NCI-H1436 (cell line): ENCODE results near the gene CTNND2.
"Not testable (repeated sequence)": the region's sequence is repeated elsewhere in the genome, so short reads cannot be mapped to it uniquely, and the experiment has no call there.

Source experiments
- DNase-seq: peaks from one replicate; lab custom pipeline; 2025; lab: John Stamatoyannopoulos, UW

The CTNND2 gene

DNA sequence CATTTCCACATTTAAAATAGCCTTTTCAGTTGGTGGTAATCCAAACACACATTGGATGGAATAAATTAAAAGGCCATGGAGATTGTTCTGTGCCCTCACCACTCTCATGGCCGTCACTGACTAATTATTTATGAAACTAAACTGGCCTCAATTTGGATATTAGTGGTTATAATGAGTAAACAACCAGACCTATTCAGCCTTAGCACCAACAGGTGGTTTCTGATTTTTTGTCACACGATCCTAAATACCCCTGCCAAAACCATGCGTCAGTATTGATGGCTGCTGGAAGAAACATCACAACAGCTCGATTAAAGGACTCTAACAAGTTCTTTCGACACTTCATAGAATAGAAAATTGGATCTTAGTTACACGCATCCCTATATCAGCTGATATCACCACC, 867.2 kb downstream of the CTNND2 start:
- no peak for DNase-seq

- DNase-seq = no peak
These were observed 873.6 kb downstream of the CTNND2 start for GRCh38 chr5:11030671-11031070.

DNA sequence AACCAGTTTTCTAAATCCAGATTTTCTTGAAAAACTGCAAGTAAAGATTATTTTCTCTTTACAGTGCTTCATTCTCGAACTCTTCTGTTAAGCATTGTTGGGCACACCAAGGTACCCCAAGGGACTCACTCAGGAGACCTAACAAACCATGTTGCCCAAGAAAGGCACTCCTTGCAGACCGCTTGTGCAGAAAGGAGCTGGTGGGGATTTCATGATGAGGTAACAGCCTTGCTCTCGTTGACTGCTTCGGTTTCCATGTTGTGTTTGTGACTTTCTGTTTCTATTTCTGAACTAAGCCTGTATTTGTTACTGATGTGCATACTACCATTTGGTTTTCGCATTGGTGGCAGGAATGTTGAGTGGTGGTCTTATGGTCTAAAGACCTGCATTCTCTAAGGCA, 876.6 kb downstream of the CTNND2 start:
- DNase-seq = no peak

GRCh38 chr5:11026543-11026942, 877.7 kb downstream of the CTNND2 start:
- DNase-seq = no peak

DNA sequence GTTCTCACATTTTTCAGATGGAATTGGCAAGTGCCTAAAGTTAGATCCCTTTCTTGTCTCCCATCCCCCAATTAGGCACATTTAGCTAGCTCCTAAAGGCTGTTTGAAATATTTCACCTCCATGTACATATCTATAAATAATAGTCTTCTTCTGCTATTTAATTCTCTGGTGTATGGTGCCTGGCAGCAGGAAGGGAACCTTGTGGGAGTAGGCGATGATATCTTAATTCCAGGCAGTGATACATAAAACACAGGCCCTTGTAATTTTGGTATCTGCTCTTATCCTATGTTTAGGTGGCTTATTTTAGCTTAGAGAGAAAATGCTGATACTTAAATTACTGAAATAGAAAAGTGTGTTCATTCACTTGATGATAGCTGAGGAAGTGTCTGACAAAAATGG, 880.3 kb downstream of the CTNND2 start:
- DNase-seq = no peak

GRCh38 chr5:11013793-11014192, 890.5 kb downstream of the CTNND2 start:
- DNase-seq = no peak

GRCh38 chr5:11012295-11012694, 892.0 kb downstream of the CTNND2 start:
- DNase-seq = no peak

GRCh38 chr5:11010429-11011210, 893.6 kb downstream of the CTNND2 start:
- no peak for DNase-seq

DNA sequence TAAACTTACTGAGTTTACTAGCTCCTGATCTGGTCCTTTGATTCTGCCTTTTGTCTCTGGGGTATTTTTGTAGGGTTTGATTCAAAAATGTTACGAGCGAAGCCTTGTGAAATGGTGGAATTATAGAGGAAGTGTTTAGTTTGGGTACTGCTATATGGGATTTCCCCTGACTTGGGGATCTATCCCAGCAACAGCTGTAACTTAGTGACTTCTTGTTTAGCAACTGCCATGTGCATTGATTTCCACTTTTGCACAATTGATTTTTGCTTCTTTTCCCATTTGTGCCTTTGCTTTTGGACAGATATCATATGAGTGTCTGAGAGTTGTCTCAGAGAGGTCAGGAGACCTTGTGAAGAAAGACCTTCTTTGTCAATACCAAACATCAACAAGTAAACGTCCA, 894.7 kb downstream of the CTNND2 start:
- no peak for DNase-seq

DNA sequence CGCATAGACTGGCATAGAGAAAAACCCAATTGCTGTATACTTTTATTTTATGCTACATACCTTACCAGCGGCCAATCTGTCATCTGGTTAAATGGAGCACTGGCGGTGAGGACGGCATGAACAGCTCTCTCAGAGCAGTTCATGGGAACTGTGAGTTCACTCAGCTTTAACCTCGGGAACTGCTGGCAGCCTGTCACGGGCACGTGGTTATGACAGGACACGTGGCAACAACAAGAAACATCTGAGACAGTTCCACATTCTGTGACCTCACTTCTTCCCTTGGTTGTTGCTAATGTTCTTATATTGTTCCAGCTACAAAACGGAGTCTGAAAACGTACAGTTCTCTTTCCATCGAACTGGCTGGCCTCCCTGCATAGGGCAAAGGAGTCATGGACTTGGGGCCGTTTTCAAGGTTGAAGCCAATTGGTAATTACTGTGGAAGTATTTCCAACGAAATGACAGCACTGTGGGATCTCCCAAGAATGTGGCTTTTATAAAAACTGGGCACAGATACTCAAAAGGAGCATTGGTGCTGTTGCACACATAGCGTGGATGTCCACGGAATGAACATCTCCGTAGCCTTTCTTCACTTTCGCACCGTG, 896.9 kb downstream of the CTNND2 start:
- no peak for DNase-seq

GRCh38 chr5:11004523-11004922, 899.7 kb downstream of the CTNND2 start:
- not testable (repeated sequence) for DNase-seq

DNA sequence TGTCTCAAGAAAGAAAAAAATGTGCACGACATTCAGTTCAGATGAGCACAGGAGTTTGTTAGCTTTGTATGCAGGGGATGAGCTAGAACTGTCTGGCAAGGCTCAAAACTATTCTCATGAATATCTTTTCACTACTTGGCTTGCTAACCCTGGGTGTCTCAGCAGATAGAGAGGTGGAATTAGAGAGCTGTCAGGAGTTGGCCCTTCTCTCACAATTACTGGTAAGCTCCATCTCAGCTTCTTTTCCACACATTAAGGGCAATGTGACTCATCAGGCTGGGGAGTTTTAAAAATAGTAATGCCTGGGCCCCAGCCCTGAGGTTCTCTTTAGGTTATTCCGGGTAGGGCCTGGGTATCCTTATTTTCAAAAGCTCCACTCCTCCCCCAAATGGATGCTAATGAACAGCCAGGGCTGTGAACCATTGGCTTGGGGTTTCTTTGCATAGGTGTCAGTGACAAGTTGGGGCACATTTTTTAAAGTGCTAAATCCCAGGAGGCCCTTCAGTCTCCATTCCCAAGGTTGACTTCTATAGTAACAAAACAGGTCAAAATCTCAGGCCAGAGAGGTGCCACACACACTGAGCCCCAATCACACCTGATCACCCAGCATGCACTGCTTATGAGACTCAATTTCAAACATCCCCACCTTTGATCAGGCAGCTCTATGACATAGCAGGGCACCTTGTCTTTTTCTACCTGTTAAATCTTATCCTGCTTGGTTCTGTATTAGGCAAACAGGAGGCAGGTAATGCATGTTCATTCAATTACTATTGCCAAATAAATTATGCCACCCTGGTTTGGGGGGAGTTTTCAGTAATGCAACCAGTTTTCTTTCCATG, 903.5 kb downstream of the CTNND2 start:
- no peak for DNase-seq

- DNase-seq = no peak
These were observed 904.5 kb downstream of the CTNND2 start for GRCh38 chr5:10999714-11000113.

GRCh38 chr5:10995891-10996290, 908.4 kb downstream of the CTNND2 start:
- no peak for DNase-seq

GRCh38 chr5:10994091-10994986, 909.9 kb downstream of the CTNND2 start:
- no peak for DNase-seq

DNA sequence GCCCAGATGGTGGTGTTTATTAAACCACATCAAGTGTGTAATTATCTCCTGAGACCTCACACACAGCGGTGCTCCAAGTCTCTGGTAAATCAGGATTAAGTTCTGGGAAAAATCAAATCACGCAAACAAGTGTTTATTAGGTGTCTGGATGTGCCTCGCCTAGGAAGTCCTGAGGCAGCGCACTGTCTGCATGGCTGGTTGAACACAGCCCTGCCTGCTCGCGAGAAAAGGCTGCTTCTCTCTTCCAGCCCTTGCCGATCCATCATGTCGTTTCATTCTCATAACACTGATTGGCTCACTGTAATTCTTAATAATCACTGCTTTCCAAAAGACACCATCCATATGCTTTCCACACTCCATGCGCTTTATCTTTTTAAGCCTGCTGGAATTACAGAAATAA, 913.6 kb downstream of the CTNND2 start:
- no peak for DNase-seq

DNA sequence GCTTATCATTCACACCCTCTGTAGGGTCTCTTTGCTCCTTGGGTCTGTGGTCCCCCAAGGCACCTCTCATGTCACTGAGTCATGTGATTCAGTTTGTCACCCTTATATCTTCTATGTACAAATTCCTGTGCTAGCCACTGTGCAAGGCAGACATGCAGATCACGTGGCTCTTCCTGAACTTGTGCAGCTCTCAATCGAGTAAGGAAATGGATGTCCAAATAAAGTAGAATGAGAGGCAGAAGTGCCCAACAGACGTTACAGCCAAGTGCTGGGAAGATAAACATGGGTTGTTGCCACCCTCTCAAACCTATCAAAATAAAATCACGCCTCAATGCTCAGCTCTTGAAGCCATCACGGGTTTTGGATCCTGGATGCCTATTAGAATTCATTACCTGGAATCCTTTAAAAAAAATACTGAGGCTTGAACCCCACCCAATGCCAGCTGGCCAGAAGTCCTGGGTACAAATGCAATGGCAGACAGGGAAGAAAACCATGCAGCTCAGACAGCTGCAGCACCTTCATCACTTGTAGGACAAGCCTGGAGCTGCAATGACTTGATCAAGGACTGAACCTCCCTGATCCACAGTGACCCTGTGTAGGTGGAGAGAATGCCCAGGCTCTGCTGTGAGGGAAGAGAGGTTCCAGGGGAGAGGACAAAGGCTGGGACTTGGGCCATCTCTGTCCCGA, 914.5 kb downstream of the CTNND2 start:
- DNase-seq = no peak

GRCh38 chr5:10988622-10989021, 915.6 kb downstream of the CTNND2 start:
- no peak for DNase-seq

GRCh38 chr5:10987925-10988504, 916.2 kb downstream of the CTNND2 start:
- no peak for DNase-seq

DNA sequence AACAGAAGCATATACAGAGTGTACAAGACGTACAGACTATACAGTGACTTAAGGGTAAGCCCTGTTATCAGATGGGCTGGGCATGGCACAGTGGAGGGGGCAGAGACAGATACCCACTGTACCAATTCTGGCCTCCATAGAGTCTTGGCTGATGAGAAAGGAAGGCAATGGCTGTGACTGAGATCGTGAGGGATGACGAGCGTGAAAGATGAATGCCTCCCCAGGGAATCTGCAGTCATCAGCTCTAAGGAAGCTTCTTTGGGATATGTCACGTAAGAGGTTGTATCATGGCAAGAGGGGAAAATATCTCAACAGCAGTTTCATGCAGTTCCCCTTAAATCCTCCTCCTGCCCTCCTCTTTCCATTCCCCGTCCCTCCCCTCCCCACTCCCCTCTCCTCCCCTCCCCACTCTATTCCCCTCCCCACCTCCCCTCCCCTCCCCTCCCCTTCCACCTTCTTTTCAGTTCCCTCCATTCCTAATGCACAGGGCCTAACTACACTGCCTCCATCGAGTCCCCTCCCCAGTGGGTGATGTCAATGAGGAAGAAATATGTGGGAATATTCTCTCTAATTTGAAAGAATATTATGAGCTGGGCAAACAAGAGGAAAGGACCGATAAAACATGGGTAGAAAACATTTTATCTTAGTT, 916.8 kb downstream of the CTNND2 start:
- no peak for DNase-seq
